HepG2 (cell line): ENCODE results near the gene ERCC6. TPM values are rescaled to one million over a fixed set of nuclear protein-coding genes. Genes with fewer than 3 reads are reported as not detected.

ENCODE experiments used
- E2F5 ChIP-seq: sonication (generic); formaldehyde crosslinking; conservative IDR thresholded peaks from 2 replicates; pipeline ENCODE4 v1.4.0; 2020; ENCODE audit warnings: missing genetic modification reagents
- ELK4 ChIP-seq: sonication (generic); formaldehyde crosslinking; IDR thresholded peaks from 2 replicates; pipeline ENCODE4 v1.9.0; 2021; ENCODE audit warnings: missing genetic modification reagents, borderline replicate concordance
- GTF3A ChIP-seq: sonication (generic); formaldehyde crosslinking; conservative IDR thresholded peaks from 2 replicates; pipeline ENCODE4 v1.4.0; 2020; ENCODE audit warnings: mild to moderate bottlenecking, missing genetic modification reagents
- KDM6A ChIP-seq: IDR thresholded peaks from 2 replicates; pipeline ENCODE4 v1.6.1; 2016; ENCODE audit warnings: low read depth
- RAD21 ChIP-seq: fragments of 450-650 bp; formaldehyde crosslinking; IDR thresholded peaks from 2 replicates; pipeline ENCODE4 v1.5.0; 2020; ENCODE audit warnings: mild to moderate bottlenecking
- RERE ChIP-seq: IDR thresholded peaks from 2 replicates; pipeline ENCODE4 v1.6.1; 2016; ENCODE audit warnings: low read depth, missing genetic modification reagents, missing compliant biosample characterization
- TEF ChIP-seq: sonication (generic); formaldehyde crosslinking; IDR thresholded peaks from 2 replicates; pipeline ENCODE4 v1.5.0; 2020; ENCODE audit warnings: missing genetic modification reagents
- ZBTB26 ChIP-seq: IDR thresholded peaks from 2 replicates; pipeline ENCODE4 v1.6.1; 2016; ENCODE audit warnings: missing compliant biosample characterization, missing genetic modification reagents, borderline replicate concordance
- ZNF333 ChIP-seq: sonication (generic); formaldehyde crosslinking; IDR thresholded peaks from 2 replicates; pipeline ENCODE4 v1.4.0; 2020; ENCODE audit warnings: mild to moderate bottlenecking, missing genetic modification reagents, borderline replicate concordance
- ZNF704 ChIP-seq: sonication (generic); formaldehyde crosslinking; IDR thresholded peaks from 2 replicates; pipeline ENCODE4 v1.8.1; 2023; ENCODE audit warnings: mild to moderate bottlenecking, inconsistent platforms, moderate library complexity, missing genetic modification reagents, borderline replicate concordance
- ZNF737 ChIP-seq: sonication (generic); formaldehyde crosslinking; IDR thresholded peaks from 2 replicates; pipeline ENCODE4 v1.5.0; 2020; ENCODE audit warnings: missing genetic modification reagents, mild to moderate bottlenecking, borderline replicate concordance
- ZXDC ChIP-seq: sonication (generic); formaldehyde crosslinking; IDR thresholded peaks from 2 replicates; pipeline ENCODE4 v1.5.0; 2020; ENCODE audit warnings: mild to moderate bottlenecking, missing genetic modification reagents
- polyA plus RNA-seq, 8 experiments: library from polyadenylated mRNA; depleted of rRNA in 3 of 8; stranded (reverse) in 7 of 8; unstranded in 1 of 8; fragments of >200 nt; fragmentation: Illumina TruSeq in 4 of 8; extraction: Trizol in 4 of 8; gene quantifications; 2 replicates each; pipeline versions ENCODE4 v1.2.1 to v1.2.3, GENCODE V29; 2011 to 2016; ENCODE audit warnings: low read depth in 4 of 8, missing spikeins in 1 of 8, mixed read lengths in 1 of 8; ENCODE audit not compliant: insufficient read depth in 1 of 8
- total RNA-seq, 5 experiments: library from RNA; depleted of rRNA; stranded (reverse); fragments of >200 nt; fragmentation: Illumina TruSeq; extraction: Trizol; gene quantifications; 2 replicates each; pipeline ENCODE4 v1.2.3, GENCODE V29; 2016; ENCODE audit warnings: low read depth in 1 of 5

ERCC6 gene
- total and polyA plus RNA-seq, 2 of the 13 experiments (the other 11 are each of a cell fraction or from before 2014, with no cell fraction given): 5.1 to 9.8 TPM

GRCh38 chr10:49538381-49539319, at the start of gene ERCC6 (continued):
- no peak; the same call in 1 of the 2 replicates for TF ChIP-seq ZXDC (CRISPR knock-in tag)
- TF ChIP-seq ZNF333 (CRISPR knock-in tag): peak; percentile 88; the same call in 1 of the 2 replicates
- 0 out of 2 replicates have a peak, but pooled peaks have one; percentile 36 for TF ChIP-seq RAD21 (CRISPR knock-in tag)
- TF ChIP-seq KDM6A (CRISPR knock-in tag): no peak
- TF ChIP-seq RERE (CRISPR knock-in tag): no peak
- TF ChIP-seq E2F5 (CRISPR knock-in tag): no peak
- TF ChIP-seq ZNF737 (CRISPR knock-in tag): peak; percentile 32; the same call in 1 of the 2 replicates
- no peak for TF ChIP-seq GTF3A (CRISPR knock-in tag)
- TF ChIP-seq ZNF704: peak; percentile 92; the same call in 1 of the 2 replicates
- TF ChIP-seq TEF (CRISPR knock-in tag): 0 out of 2 replicates have a peak, but pooled peaks have one; percentile 31
- TF ChIP-seq ELK4 (CRISPR knock-in tag): no peak
- no peak; the same call in 1 of the 2 replicates for TF ChIP-seq ZBTB26 (CRISPR knock-in tag)
